Stimulated activated CD8-positive, alpha-beta memory T cell treated with anti-CD3 and anti-CD28 coated beads, Interleukin-12 subunit alpha, Interleukin-12 subunit beta, amount 100 ng/mL, for 24 hours (primary cell): Measurements from ENCODE around the gene KCNH4.
A peak's percentile ranks its signal among the peaks of the same experiment; 100 is the strongest.

ENCODE experiments used
- DNase-seq: peaks from one replicate; pipeline ENCODE4 v3.0.0-alpha.2; 2020; ENCODE audit errors: extremely low read depth

The KCNH4 gene

GRCh38 chr17:42136654-42137051 lies 44.3 kb downstream of the KCNH4 start:
- DNase-seq, result no peak

GRCh38 chr17:42135664-42136653 lies 45.0 kb downstream of the KCNH4 start:
- no peak for DNase-seq

DNA sequence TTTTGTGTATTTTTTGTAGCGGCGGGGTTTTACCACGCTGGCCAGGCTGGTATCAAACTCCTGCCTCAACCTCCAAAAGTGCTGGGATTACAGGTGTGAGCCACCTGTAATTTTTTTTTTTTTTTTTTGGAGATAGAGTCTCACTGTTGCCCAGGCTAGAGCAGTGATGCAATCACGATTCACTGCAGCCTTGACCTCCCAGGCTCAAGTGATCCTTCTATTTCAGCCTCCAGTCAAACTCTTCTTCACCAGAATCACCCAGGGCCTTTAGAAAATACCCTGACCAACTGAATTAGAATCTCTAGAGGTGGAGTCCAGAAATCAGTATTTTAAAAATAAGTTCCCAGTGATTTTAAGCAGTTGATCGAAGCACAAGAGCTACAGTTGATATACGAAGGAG lies 45.8 kb downstream of the KCNH4 start:
- DNase-seq, result no peak

GRCh38 chr17:42133461-42134041 lies 47.4 kb downstream of the KCNH4 start:
- no peak for DNase-seq

- no peak for DNase-seq
Observed at GRCh38 chr17:42132941-42133340, 48.0 kb downstream of the KCNH4 start.

DNA sequence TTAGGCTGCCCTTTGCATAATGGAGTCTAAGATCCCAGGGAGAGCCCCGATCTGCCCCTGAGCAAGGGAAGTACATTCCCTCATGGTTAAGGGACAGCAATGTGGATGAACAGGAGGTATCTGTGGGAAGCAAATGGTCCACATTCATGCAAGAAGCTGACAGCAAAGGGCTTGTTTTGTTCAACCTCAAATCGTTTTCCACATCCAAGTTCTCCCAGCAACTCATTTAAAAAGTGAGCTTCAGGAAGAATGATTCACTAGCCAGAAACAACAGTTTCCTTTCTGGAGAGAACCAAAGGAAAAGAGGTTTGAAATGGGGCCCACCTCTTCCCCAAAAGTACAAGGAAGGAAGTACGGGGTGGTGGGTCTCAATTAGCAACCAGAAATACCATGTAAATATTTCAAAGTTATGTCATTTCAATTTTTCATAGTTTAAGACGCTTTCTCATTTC lies 48.9 kb downstream of the KCNH4 start:
- DNase-seq, result no peak

DNA sequence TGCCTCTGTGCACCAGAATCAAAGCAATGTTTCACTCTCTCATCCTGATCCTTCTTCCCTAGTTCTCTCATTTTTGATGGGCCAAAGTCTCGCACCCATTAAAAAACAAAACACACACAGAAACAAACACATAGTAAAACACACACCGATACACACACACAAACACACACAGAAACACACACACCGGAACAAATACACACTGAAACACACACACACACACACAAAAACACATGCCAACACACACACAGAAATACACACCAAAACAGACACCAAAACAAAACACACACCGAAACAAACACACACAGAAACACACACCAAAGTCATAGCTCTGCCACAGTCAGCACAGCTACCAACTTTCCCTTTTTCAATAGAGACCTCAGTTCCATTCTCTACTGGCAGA lies 49.7 kb downstream of the KCNH4 start:
- no peak for DNase-seq

GRCh38 chr17:42130310-42130936 lies 50.5 kb downstream of the KCNH4 start:
- no peak for DNase-seq

- no peak for DNase-seq
Observed at GRCh38 chr17:42129109-42129837, 51.7 kb downstream of the KCNH4 start.

- DNase-seq, result no peak
Observed at GRCh38 chr17:42127414-42127813, 53.5 kb downstream of the KCNH4 start.

DNA sequence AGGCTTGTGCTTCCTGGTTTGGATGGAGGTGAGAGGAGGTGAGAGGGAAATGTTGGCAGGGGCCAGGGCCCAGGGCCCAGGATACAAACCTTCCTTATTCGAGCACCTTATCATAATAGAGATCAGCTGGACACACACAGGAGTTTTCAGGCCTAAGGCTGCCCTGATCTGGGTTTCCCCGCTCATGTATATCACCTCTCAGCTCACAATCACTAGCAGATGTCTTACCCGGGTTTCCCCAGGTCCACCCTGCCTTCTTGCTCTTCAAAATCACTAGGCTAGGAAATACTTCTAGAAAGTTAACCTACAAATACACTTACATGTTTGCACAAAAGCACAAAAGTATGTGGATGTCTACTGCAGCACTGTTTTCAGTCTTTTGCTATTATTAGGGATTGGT lies 54.1 kb downstream of the KCNH4 start:
- DNase-seq, result no peak

DNA sequence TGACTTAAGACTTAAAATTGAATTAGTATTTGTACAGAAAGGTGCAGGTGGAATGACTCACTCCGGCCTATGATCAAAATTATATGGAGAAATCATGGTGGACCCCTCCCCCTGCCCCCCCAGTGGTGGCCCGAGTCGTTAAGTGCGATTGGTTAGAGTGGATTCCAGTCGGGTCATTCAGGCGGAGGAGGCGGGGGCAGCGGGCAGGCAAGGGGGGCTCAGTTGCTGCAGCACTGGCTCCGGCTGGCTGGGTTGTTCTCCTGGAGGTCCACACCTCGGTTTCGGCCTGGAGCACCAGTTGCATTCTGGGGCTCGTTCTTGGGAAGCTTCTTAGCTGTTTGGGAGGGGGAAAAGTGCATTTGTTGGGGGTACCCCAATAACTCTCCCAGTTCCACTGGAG lies 55.4 kb downstream of the KCNH4 start:
- no peak for DNase-seq

DNA sequence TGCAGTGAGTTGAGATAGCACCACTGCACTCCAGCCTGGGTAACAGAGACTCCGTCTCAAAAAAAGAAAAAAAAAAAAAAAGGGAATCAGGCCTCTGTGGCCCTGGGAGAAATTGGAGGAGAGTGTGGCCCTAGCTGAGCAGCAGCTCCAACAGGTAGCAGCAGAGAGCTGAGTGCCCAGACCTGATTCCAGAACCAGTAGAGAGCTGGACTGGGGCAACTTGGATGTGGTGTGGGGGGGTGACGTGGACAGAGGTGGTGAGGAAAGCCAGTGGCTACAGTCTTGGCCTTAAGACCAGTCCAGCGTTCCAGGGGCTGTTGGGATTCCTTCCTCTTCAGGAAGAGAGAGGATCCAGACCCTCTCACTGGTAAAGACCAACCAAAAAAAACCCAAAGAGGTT lies 56.7 kb downstream of the KCNH4 start:
- no peak for DNase-seq

DNA sequence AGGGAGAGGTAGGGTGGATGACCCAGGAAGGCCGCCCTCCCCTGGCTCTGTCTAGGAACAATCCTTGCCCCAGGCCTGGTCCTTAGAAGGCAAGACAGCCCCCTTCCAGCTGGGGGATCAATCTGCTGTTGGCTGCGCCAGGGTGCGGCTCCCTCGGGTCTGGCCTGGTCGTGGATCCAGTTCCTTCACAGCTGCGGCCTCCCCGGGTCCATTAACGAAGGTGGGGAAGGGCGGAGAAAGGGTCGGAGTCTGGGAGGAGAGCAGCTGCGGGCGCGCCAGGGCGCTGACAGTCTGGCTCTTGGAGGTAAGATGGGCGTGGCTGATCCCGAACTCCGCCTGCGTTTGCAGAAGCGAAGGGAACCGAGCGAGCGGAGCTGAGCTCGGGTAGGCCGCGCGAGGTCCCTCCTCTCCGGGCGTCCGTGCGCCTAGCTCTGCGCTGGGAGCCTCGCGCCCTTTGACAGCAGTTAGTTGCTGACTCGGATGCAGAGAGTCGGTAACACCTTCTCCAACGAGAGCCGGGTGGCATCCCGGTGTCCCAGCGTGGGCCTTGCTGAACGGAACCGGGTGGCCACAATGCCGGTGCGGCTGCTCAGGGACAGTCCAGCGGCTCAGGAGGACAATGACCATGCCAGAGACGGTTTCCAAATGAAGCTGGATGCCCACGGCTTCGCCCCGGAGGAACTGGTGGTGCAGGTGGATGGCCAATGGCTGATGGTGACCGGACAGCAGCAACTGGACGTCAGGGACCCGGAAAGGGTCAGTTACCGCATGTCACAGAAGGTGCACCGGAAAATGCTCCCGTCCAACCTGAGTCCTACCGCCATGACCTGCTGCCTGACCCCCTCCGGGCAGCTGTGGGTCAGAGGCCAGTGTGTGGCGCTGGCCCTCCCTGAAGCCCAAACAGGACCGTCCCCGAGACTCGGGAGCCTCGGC lies 58.3 kb downstream of the KCNH4 start, which contains the start of gene HSPB9:
Gene HSPB9, plus strand, starts transcription at position 434 of the 933 bp plus-strand sequence. Its CDS starts 47 bp downstream, at position 481.
- DNase-seq, result no peak

DNA sequence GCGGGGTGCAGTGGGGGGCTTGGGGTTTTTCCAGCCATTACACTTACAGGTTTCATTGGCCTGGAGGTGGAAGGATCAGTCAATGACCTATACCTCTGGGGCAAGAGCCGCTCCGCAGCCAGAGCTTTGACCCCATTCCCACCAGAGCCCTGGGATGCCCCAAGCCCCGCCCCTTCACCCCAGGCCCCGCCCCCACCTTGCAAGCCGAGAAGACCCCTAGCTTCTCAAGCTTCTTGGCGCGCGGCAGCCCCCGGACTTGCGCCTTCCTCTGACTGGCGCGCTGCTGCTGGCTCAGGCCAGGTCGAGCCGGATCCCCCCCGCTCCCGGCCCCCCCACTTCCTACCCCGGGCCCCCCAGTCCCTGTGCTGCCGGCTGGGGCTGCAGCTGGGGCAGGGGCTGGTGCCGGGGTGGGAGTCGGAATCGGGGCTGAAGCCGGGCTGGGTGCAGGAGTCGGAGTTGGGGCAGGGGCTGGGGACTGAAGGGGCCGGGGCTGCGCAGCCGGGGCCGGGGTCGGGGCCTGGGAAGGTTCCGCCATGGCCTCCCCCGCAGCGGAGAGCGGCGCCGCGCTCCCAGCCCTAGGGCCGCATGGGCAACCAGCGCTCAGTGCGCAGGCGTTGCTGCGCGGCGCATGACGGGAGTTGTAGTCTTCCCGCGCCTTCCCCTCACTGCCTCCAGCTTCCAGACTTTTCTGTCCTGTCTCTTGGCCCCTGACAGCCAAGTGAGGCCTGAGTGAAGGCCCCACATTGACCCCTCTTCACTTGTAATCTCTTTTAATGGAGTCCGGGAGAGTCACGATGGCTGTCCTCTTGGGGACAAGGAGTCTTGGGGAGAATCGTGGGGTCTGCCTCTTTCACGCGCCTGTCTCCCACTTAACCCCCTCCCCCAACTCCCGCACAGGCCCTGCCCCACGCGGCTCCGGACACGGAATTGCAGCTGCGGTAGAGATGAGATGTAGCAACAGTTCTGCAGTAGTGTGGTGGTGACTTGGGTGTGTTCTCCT lies 59.9 kb downstream of the KCNH4 start, which contains the start of gene KAT2A:
Gene KAT2A, minus strand, starts transcription at position 598 of the 1,000 bp plus-strand sequence. Its CDS starts 63 bp downstream, at position 535.
- DNase-seq, result peak; percentile 58

DNA sequence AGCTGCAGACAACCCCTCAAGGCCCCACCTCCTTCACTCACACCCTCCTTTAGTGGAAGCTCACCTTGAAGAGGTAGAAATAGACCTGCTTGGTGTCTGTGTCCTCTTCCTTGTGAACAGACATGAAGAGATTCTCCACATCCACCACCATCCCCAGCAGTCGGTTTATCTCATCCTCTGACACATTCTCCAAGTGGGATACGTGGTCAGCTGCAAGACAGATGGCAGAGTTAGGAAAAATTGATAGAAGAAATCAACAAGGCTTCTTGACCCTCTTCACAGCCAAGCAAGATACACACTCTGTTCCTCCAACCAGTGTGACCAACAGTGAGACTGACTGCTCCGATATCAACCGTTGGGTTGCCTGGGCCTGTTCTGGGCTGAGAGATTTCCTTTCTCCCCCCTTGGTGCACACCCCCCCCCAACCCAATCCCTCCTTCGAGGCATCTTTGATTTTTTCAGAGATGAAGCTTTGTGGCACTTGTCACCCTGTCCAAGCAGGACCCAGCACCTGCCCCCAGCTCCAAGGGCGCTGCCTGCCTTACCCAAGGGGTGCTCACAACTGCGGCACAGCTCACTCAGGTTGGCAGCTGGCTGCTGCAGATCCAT lies 60.7 kb downstream of the KCNH4 start:
- DNase-seq, result no peak

DNA sequence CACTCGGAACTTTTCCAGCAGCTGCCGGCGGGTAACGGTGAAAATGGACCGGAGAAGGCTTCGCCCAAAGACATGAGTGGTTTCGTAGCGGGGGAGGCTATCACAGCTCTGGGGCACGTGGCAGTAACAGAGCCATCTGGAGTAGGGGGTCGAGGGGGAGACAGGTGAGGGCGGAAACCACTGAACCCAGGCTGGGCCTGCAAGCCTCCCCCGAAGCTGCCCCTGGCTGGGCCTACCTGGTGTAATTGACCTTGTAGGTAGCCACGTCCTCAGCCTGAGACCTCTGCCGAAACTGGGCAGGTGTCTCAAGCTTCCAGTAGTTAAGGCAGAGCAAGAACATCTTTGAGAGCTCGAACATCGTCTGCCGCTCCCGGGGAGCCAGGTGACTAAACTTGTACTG lies 61.6 kb downstream of the KCNH4 start:
- no peak for DNase-seq

GRCh38 chr17:42118545-42118944 lies 62.4 kb downstream of the KCNH4 start:
- no peak for DNase-seq

DNA sequence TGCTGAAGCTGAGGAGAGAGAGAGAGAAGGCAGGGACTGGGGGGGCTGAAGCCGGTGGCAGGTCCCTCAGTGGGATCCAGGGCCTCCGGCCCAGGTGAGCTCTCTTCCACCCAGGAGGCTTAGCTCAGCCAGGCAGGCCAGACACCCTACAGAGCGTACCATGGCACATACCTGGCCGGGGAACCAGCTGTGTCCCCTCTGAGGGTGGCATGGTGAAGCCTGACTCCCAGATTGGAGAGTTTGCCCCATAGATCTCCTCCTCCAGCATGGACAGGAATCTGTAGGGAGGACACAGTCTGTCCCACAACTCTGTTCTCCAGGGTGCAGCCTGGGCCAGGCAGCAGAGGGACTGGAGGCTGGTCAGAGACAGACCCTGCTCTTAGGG lies 62.8 kb downstream of the KCNH4 start:
- no peak for DNase-seq
